Esophagus mucosa (tissue), 1 donor: ENCODE measurements around the gene PIP5K1B. TPM values are rescaled to one million over a fixed set of nuclear protein-coding genes. Genes with fewer than 3 reads are reported as not detected.

Source experiments
- ATAC-seq: fragments of 200-7000 bp; cut with Tn5 transposase; one replicate; pipeline ENCODE4 v1.9.1; 2020
- total RNA-seq: library from RNA; stranded (reverse); gene quantifications from one replicate; pipeline ENCODE4 v1.2.4, GENCODE V29; 2023
- donor health status: DM: yes; HTN: yes; CAD: no.

Gene PIP5K1B
- total RNA-seq, 1 donor from 2014 or later, result 1.3 TPM

GRCh38 chr9:68707801-68708488 is 2.9 kb downstream of the PIP5K1B start:
- no peak for ATAC-seq

GRCh38 chr9:68708513-68708912 is 3.5 kb downstream of the PIP5K1B start:
- no peak for ATAC-seq

GRCh38 chr9:68709291-68710110 is 4.5 kb downstream of the PIP5K1B start:
- ATAC-seq, result no peak

GRCh38 chr9:68710111-68710471 is 5.1 kb downstream of the PIP5K1B start:
- ATAC-seq, result no peak

GRCh38 chr9:68711281-68711680 is 6.2 kb downstream of the PIP5K1B start:
- ATAC-seq, result no peak

- no peak for ATAC-seq
Measured at GRCh38 chr9:68711932-68712331, 6.9 kb downstream of the PIP5K1B start.

- ATAC-seq, result no peak
Measured at GRCh38 chr9:68714416-68715180, 9.6 kb downstream of the PIP5K1B start.

GRCh38 chr9:68715181-68715456 is 10.1 kb downstream of the PIP5K1B start:
- ATAC-seq, result no peak

- no peak for ATAC-seq
Measured at GRCh38 chr9:68717552-68718443, 12.8 kb downstream of the PIP5K1B start.

GRCh38 chr9:68719847-68720246 is 14.8 kb downstream of the PIP5K1B start:
- ATAC-seq, result no peak

GRCh38 chr9:68720656-68721313 is 15.7 kb downstream of the PIP5K1B start:
- no peak for ATAC-seq

GRCh38 chr9:68721666-68722330 is 16.8 kb downstream of the PIP5K1B start:
- no peak for ATAC-seq

- no peak for ATAC-seq
Measured at GRCh38 chr9:68725070-68725469, 20.0 kb downstream of the PIP5K1B start.

- ATAC-seq, result no peak
Measured at GRCh38 chr9:68726489-68726888, 21.4 kb downstream of the PIP5K1B start.

- no peak for ATAC-seq
Measured at GRCh38 chr9:68727636-68728035, 22.6 kb downstream of the PIP5K1B start.

- ATAC-seq, result no peak
Measured at GRCh38 chr9:68728731-68729130, 23.7 kb downstream of the PIP5K1B start.

- no peak for ATAC-seq
Measured at GRCh38 chr9:68730570-68731235, 25.7 kb downstream of the PIP5K1B start.

- ATAC-seq, result no peak
Measured at GRCh38 chr9:68731857-68732256, 26.8 kb downstream of the PIP5K1B start.

GRCh38 chr9:68732405-68733020 is 27.5 kb downstream of the PIP5K1B start:
- no peak for ATAC-seq

- ATAC-seq, result no peak
Measured at GRCh38 chr9:68733021-68733405, 28.0 kb downstream of the PIP5K1B start.
